Ishikawa (cell line): ENCODE data around the gene DISP1.

Experiments
- CREB1 ChIP-seq: IDR thresholded peaks from 2 replicates; pipeline ENCODE4 v1.6.1; 2012; ENCODE audit warnings: low read depth
- TEAD4 ChIP-seq: IDR thresholded peaks from 2 replicates; pipeline ENCODE4 v1.6.1; 2012

DNA sequence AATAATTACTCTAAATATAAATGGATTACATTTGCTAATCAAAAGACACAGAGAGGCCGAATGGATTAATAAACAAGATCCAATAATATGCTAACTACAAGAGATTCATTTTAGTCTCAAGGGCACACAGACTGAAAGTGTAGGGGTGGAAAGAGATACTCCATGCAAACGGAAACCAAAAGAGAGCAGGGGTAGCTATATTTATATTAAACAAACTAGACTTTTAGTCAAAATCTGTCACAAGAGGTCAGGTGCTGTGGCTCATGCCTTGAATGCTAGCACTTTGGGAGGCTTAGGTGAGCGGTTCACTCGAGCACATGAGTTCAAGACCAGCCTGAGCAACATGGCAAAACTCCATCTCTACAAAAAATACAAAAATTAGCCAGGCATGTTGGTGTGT, 33.6 kb upstream of the DISP1 start:
- TF ChIP-seq TEAD4, result no peak
- TF ChIP-seq CREB1, result no peak
